Activated CD8-positive, alpha-beta memory T cell treated with anti-CD3 and anti-CD28 coated beads, Interleukin-2, amount 50 U/mL, for 4 hours (primary cell): ENCODE results near the gene DCBLD2.

Experiments
- DNase-seq: peaks from one replicate; pipeline ENCODE4 v3.0.0-alpha.2; 2020

The DCBLD2 gene

GRCh38 chr3:98763819-98764418 lies 137.6 kb downstream of the DCBLD2 start:
- no peak for DNase-seq

- no peak for DNase-seq
Measured at GRCh38 chr3:98763076-98763475, 138.4 kb downstream of the DCBLD2 start, which contains the start of gene ST3GAL6. ST3GAL6 (plus strand) TSS chr3:98763340; CDS start chr3:98768441, 5,101 bp downstream.

- DNase-seq, result no peak
Measured at GRCh38 chr3:98761643-98762229, 139.8 kb downstream of the DCBLD2 start.

GRCh38 chr3:98759629-98760028 lies 141.9 kb downstream of the DCBLD2 start:
- DNase-seq, result no peak

DNA sequence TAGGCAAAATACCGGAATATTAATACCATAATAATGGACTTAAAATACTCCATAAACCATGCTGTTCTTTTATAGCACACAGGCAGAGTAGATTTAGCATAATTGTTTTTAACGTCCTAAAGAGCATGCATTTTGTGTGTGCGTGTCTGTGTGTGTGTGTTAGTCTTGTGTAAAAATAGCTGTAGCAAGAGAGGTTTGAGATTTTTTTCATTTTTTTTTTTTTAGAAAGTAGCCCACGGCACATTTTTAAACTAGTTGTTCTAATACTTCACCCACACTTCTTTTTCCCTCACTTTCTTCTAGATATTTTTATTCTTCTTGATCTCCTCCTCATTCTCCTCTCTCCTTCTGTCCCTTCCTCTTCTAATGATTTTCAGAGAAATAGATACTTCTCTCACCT lies 145.9 kb downstream of the DCBLD2 start:
- DNase-seq, result no peak

- DNase-seq, result no peak
Measured at GRCh38 chr3:98754483-98754882, 147.0 kb downstream of the DCBLD2 start.

GRCh38 chr3:98750276-98750919 lies 151.1 kb downstream of the DCBLD2 start:
- no peak for DNase-seq

DNA sequence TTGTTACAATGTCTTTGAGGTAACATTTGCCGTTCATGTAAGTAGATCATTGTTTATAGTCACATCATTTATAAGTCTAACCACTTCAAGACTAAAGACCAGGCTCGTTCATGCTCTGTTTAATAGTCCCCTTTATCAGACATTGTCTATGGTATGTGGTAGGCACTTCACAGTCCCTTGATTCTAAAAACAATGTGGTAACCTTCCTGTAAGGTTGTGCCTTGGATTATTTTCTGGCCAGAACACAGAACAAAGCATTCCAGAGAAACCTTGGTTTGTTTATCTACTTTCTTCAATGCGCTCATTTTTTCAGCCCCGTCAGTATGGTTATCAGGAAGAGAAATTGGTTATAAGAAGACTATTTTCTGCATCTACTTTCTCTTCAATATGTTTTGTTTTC lies 154.6 kb downstream of the DCBLD2 start:
- DNase-seq, result no peak

DNA sequence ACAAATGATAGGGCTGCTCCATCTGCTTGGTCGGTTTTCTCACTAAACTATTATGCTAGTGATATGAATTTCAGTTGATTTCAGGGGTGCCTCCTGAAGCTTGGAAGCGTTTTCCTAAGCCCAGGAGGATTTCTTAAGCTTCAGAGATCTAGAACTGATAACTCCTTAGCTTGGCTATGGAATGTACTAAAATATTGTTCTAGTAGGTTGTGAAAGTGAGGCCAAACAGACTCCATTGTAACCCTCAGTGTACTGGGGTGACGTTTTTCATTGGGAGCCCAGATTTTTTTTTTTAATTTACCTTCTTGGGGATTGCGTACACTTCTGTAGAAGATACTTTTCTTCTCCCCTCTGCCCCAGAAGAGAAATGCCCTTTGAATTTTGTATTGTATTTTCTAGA lies 155.4 kb downstream of the DCBLD2 start:
- DNase-seq, result no peak
